ENCODE results near the gene IMPA2. TPM values are rescaled to one million over a fixed set of nuclear protein-coding genes. Genes with fewer than 3 reads are reported as not detected.

Gene IMPA2
- 10.2 and 24.0 TPM in 2 replicates for total RNA-seq

GRCh38 chr18:11981192-11981542 is at the start of gene IMPA2:
IMPA2 (plus strand) TSS chr18:11981507; CDS start chr18:11981670, 163 bp downstream.

Other genes with a start within 250 kb of the IMPA2 start
- gene CHMP1B, start 130.1 kb upstream of the IMPA2 start, total RNA-seq, result 49.3 and 50.8 TPM in 2 replicates
- 32.4 and 39.9 TPM in 2 replicates for gene MPPE1, start 73.2 kb upstream of the IMPA2 start, total RNA-seq
- not detected in 2 replicates for gene ANKRD62, start 112.3 kb downstream of the IMPA2 start, total RNA-seq